Thyroid gland (tissue), 4 donors: ENCODE measurements around the gene SMIM35.

Source experiments
- CTCF ChIP-seq, 6 experiments: fragments of 200-600 bp in 3 of 6; fragments of 450-650 bp in 3 of 6; sonication (generic) in 3 of 6; IDR thresholded peaks; one replicate each; pipeline ENCODE4 v1.5.1; 2016 to 2019; ENCODE audit warnings: antibody characterized with exemption in 6 of 6, mild to moderate bottlenecking in 2 of 6, inconsistent platforms in 1 of 6, moderate library complexity in 1 of 6
- POLR2A ChIP-seq, 2 donors: fragments of 450-650 bp; IDR thresholded peaks; one replicate each; pipeline ENCODE4 v1.6.1; 2017; ENCODE audit warnings: antibody characterized with exemption in 2 of 2, mild to moderate bottlenecking in 2 of 2, moderate library complexity in 1 of 2

DNA sequence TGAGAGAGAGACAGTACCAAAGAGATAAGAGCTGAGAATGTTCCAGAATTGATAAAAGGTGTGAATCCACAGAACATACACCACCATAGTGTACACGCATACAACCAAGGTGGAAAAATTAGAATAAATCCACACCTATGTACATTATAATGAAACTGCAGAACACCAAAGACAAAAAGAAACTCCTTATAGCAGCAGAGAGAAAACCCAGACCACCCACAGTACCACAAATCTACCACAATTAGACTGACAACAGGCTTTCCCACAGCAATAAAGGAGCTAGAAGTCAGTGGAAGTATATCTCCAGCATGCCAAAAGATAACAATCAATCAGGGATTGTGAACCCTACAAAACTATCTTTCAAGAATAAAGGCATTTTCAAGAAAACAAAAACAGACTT lies 34.0 kb upstream of the SMIM35 start:
- no peak for TF ChIP-seq CTCF (IDR thresholded peaks at IDR 0.05)
- TF ChIP-seq POLR2A (IDR thresholded peaks at IDR 0.05), result no peak
